Tibial artery (tissue), 4 donors: ENCODE results near the gene NRF1.

Source experiments
- DNase-seq, 2 donors: peaks; one replicate each; pipeline ENCODE4 v3.0.0-alpha.2; 2019
- H3K27ac ChIP-seq, 2 donors: fragments of 200-600 bp; sonication (generic) in 1 of 2; 1 replicate in 1 of 2; 2 replicates in 1 of 2; pipeline ENCODE4 v1.5.1; 2018 to 2019; ENCODE audit warnings: mild to moderate bottlenecking in 1 of 2
- H3K27me3 ChIP-seq, 2 donors: fragments of 200-600 bp; sonication (generic) in 1 of 2; one replicate each; pipeline versions ENCODE4 v1.5.1 to v1.6.0; 2016 to 2019
- H3K36me3 ChIP-seq, 3 donors: fragments of 200-600 bp; sonication (generic) in 2 of 3; one replicate each; pipeline ENCODE4 v1.5.1; 2016 to 2019; ENCODE audit warnings: mild to moderate bottlenecking in 2 of 3
- H3K4me1 ChIP-seq, 4 donors: fragments of 200-600 bp; sonication (generic) in 2 of 4; 1 replicate in 3 of 4; 2 replicates in 1 of 4; pipeline ENCODE4 v1.5.1; 2016 to 2019
- H3K4me3 ChIP-seq, 2 donors: fragments of 200-600 bp; sonication (generic) in 1 of 2; 1 replicate in 1 of 2; 2 replicates in 1 of 2; pipeline ENCODE4 v1.5.1; 2018 to 2019; ENCODE audit warnings: mild to moderate bottlenecking in 2 of 2
- H3K9me3 ChIP-seq, 3 donors: fragments of 200-600 bp; sonication (generic) in 1 of 3; one replicate each; pipeline ENCODE4 v1.5.1; 2016 to 2019
- intact Hi-C: fragments of 100-400 bp; cut with DNase I; formaldehyde crosslinking; loops from one replicate; pipeline ENCODE4 v1.15.0; 2023; ENCODE audit warnings: low total_unique reads
- TF ChIP-seq, protein P1 (sequence below), 2 experiments: fragments of 200-600 bp in 1 of 2; fragments of 450-650 bp in 1 of 2; IDR thresholded peaks; one replicate each; pipeline ENCODE4 v1.5.1; 2017 to 2019; ENCODE audit warnings: antibody characterized with exemption in 2 of 2, mild to moderate bottlenecking in 1 of 2, moderate library complexity in 1 of 2

Gene NRF1

DNA sequence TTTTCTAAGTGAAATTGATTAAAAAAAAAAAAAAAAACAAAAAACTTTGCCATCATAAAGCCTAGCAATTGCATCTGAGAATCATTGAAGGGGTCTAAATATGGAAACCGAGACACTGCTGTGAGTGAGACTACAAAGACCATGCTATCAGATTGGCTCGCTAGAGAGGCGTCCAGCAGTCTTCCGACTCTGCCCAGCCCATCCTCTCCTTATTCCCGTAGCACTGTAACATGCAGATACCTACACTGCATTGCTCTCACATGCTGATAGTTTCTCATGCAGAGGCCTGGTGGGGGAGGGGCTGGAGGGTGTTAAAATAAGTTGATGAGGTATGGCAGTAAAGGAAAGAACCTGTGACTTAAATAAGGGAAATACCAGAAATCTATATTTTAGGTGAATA is 130.7 kb downstream of the NRF1 start:
- Histone ChIP-seq H3K36me3 (peaks cover 7 to 53% (median 26%) of the 10 kb centered on the region in 3 donors), H3K27ac (no peak overlapping the region), H3K27me3 (no peaks in the 10 kb centered on the region), H3K4me3 (no peak overlapping the region), H3K4me1 (peaks cover 0 to 11% (median 4%) of the 10 kb centered on the region in 4 donors), H3K9me3 (no peaks in the 10 kb centered on the region)
- TF ChIP-seq, protein P1, sequence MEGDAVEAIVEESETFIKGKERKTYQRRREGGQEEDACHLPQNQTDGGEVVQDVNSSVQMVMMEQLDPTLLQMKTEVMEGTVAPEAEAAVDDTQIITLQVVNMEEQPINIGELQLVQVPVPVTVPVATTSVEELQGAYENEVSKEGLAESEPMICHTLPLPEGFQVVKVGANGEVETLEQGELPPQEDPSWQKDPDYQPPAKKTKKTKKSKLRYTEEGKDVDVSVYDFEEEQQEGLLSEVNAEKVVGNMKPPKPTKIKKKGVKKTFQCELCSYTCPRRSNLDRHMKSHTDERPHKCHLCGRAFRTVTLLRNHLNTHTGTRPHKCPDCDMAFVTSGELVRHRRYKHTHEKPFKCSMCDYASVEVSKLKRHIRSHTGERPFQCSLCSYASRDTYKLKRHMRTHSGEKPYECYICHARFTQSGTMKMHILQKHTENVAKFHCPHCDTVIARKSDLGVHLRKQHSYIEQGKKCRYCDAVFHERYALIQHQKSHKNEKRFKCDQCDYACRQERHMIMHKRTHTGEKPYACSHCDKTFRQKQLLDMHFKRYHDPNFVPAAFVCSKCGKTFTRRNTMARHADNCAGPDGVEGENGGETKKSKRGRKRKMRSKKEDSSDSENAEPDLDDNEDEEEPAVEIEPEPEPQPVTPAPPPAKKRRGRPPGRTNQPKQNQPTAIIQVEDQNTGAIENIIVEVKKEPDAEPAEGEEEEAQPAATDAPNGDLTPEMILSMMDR (IDR thresholded peaks at IDR 0.05): no peak
- intact Hi-C loops: no loop called here
- DNase-seq: no peak

DNA sequence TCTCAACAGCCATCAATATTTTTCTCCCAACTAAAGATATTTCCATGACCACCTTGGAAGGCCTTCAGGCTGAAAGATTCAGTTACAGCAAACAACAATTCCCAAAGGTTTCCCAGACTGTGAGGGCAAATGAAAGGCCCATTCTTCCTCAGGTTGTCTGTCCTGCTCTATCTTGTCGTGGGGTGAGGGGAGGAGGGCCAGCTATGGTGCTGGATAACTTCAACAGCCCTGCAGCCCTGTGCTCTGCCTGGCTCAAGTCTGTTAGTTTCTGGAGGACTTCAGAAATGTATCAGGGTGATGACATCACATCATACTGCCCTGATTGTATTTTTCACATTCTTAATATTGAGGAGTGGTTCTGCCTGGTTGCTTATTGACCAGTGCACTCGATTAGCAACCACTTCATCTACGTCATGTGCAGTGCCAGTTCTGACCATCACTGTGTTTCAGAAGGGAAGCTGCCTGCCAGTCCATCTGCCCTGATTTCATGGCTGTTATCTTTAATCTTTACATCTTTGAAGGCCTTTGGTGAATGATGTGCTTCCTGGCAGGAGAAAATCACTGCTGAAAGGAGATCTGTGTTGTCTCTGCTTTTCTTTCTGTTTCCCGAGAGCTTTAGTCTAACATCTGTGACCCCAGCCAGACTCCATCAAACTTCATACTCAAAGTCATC is 135.5 kb downstream of the NRF1 start:
- Histone ChIP-seq H3K9me3 (no peaks in the 10 kb centered on the region), H3K27ac (no peak overlapping the region), H3K4me3 (no peak overlapping the region), H3K36me3 (peaks cover 16 to 55% (median 40%) of the 10 kb centered on the region in 3 donors), H3K27me3 (no peaks in the 10 kb centered on the region), H3K4me1 (no peaks in the 10 kb centered on the region)
- intact Hi-C loops: no loop called here
- TF ChIP-seq, protein P1 (IDR thresholded peaks at IDR 0.05): no peak
- no peak for DNase-seq

DNA sequence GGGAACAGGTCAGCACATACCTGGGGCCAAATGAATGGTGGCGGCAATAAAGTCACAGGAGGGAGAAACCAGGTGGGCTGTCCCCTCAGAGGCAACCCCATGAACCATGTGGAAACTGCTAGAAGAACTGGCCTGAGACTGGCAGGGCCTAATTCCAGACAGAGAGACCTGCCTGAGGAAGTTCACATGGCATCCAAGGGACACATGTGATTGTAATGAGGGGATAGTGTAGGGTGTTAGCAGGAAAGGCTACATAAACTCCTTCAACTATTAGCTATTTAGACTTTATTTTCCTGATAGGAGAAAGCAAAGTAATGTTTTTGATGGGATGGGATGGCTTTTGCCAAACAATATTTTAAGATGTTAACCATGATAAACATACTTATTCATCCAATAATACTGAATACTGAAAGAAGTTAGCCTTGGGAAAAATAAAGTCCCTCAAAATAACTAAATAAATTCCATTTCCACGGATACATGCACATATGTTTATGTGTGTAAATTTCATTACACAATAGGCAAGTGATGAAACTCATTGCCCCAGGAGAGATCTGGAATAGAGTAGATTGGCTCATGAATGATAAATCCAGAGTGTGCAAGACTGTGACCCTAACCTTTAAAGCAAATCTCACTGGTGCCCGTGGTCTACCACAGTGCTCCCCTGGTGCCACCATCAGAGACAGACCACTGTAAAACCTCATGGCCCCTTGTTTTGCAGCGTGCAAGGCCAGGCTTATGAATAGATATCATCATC is 137.0 kb downstream of the NRF1 start:
- TF ChIP-seq, protein P1 (IDR thresholded peaks at IDR 0.05): no peak
- Histone ChIP-seq H3K4me3 (no peak overlapping the region), H3K4me1 (no peaks in the 10 kb centered on the region), H3K9me3 (no peaks in the 10 kb centered on the region), H3K27me3 (no peaks in the 10 kb centered on the region), H3K36me3 (peaks cover 16 to 52% (median 39%) of the 10 kb centered on the region in 3 donors), H3K27ac (no peak overlapping the region)
- no peak for DNase-seq
- intact Hi-C loops: no loop called here

DNA sequence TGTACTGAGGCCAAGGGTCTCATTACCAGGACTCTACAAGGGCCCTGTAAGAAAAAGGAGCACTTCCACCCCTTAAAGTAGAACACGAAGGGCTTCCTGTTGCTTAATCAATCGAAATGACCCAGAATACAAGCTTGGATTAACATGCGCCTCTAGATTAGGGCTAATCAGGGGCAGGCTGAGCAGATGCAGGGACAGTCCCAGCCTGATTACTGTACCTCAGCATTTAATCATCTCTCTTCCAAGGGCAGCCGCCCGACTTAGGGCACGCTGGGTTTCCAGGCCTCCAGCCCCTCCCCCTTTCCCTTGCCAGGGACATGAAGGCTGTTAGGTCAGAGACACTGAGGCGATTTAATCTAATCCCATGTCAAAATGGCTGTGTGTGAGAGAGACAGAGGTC is 138.6 kb downstream of the NRF1 start:
- H3K27ac ChIP-seq: no peak overlapping the region
- no peak overlapping the region for H3K4me3 ChIP-seq
- no peaks in the 10 kb centered on the region for H3K9me3 ChIP-seq
- peaks cover 20 to 44% (median 30%) of the 10 kb centered on the region in 3 donors for H3K36me3 ChIP-seq
- intact Hi-C loops: no loop called here
- no peaks in the 10 kb centered on the region for H3K4me1 ChIP-seq
- H3K27me3 ChIP-seq: no peaks in the 10 kb centered on the region
- DNase-seq: no peak
- TF ChIP-seq, protein P1 (IDR thresholded peaks at IDR 0.05): no peak

DNA sequence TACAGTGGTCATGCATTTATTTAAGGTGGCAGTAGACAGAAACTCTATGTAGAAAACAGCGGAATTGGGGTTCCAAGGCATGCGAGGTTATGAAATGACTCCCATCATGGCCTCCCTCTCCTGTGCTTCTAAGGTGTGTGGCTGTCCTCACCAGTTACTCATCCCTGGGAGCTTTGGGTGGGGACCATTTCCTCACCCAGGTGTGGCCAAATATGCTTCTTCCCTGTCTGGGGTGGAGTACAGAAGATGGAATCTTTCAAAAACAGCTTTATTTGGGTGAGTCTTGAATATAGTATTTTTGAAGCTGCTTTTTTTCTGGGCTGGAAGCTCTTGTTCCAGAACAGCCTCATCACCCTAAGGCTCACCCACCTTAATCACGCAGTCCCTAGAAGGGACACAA is 139.0 kb downstream of the NRF1 start:
- intact Hi-C loops: no loop called here
- Histone ChIP-seq H3K4me3 (no peak overlapping the region), H3K27me3 (no peaks in the 10 kb centered on the region), H3K27ac (no peak overlapping the region), H3K4me1 (no peaks in the 10 kb centered on the region), H3K36me3 (peaks cover 24 to 45% (median 31%) of the 10 kb centered on the region in 3 donors), H3K9me3 (no peaks in the 10 kb centered on the region)
- no peak for DNase-seq
- TF ChIP-seq, protein P1 (IDR thresholded peaks at IDR 0.05): no peak
